Fibroblast of the aortic adventitia (primary cell): ENCODE data around the gene CARS1. TPM values are rescaled to one million over a fixed set of nuclear protein-coding genes. Genes with fewer than 3 reads are reported as not detected.

Experiments used
- DNase-seq: peaks from one replicate; pipeline ENCODE4 v3.0.0-alpha.2; 2010; ENCODE audit warnings: low read depth
- H3K4me3 ChIP-seq: 2 replicates; pipeline ENCODE4 v1.5.1; 2011; ENCODE audit warnings: low read depth, mild to moderate bottlenecking, control low read depth, low read length, moderate library complexity
- CTCF ChIP-seq: IDR thresholded peaks from 2 replicates; pipeline ENCODE4 v1.5.1; 2011; ENCODE audit warnings: mild to moderate bottlenecking, low read length, control low read depth, inconsistent platforms; ENCODE audit not compliant: insufficient read depth
- total RNA-seq: library from RNA; depleted of rRNA; stranded (reverse); fragments of >200 nt; gene quantifications from 2 replicates; pipeline ENCODE4 v1.2.3, GENCODE V29; 2012; ENCODE audit warnings: low replicate concordance

The CARS1 gene
- total RNA-seq, 1 donor, result 95.8 TPM

GRCh38 chr11:3008746-3009336 is 48.4 kb downstream of the CARS1 start:
- DNase-seq, result no peak
- no peak for TF ChIP-seq CTCF
- H3K4me3 ChIP-seq, result no peak overlapping the region

- no peak overlapping the region for H3K4me3 ChIP-seq
- no peak for DNase-seq
- no peak for TF ChIP-seq CTCF
Observed at GRCh38 chr11:3007404-3008010, 49.7 kb downstream of the CARS1 start.

GRCh38 chr11:3006505-3007260 is 50.5 kb downstream of the CARS1 start:
- no peak for TF ChIP-seq CTCF
- DNase-seq, result no peak
- no peak overlapping the region for H3K4me3 ChIP-seq

GRCh38 chr11:3004481-3004880 is 52.7 kb downstream of the CARS1 start:
- no peak overlapping the region for H3K4me3 ChIP-seq
- no peak for TF ChIP-seq CTCF
- DNase-seq, result no peak

GRCh38 chr11:3003396-3004231 is 53.6 kb downstream of the CARS1 start:
- DNase-seq, result no peak
- no peak for TF ChIP-seq CTCF
- H3K4me3 ChIP-seq, result no peak overlapping the region

GRCh38 chr11:3002871-3003270 is 54.4 kb downstream of the CARS1 start:
- DNase-seq, result no peak
- no peak for TF ChIP-seq CTCF
- no peak overlapping the region for H3K4me3 ChIP-seq
